ENCODE data around the gene RESP18.

DNA sequence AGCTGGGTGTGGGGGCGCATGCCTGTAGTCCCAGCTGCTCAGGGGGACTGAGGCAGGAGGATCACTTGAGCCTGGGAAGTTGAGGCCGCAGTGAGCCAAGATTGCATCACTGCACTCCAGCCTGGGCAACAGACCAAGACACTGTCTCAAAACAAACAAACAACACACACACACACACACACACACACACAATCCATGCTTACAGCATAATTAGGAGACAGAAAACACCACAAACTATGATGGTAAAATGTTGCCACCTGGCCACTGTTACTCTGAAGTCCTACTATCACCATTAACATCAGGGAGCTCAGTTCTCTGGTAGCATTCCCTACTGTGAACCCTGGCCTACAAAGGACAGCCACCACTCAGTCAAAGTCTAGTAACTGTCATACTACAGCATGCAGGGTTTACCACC lies 36.9 kb upstream of the RESP18 start:
- TF ChIP-seq, protein P1, sequence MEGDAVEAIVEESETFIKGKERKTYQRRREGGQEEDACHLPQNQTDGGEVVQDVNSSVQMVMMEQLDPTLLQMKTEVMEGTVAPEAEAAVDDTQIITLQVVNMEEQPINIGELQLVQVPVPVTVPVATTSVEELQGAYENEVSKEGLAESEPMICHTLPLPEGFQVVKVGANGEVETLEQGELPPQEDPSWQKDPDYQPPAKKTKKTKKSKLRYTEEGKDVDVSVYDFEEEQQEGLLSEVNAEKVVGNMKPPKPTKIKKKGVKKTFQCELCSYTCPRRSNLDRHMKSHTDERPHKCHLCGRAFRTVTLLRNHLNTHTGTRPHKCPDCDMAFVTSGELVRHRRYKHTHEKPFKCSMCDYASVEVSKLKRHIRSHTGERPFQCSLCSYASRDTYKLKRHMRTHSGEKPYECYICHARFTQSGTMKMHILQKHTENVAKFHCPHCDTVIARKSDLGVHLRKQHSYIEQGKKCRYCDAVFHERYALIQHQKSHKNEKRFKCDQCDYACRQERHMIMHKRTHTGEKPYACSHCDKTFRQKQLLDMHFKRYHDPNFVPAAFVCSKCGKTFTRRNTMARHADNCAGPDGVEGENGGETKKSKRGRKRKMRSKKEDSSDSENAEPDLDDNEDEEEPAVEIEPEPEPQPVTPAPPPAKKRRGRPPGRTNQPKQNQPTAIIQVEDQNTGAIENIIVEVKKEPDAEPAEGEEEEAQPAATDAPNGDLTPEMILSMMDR (IDR thresholded peaks at IDR 0.05): no peak
- TF ChIP-seq POLR2A (IDR thresholded peaks at IDR 0.05): no peak

Measured in tibial nerve (tissue), 3 donors.